ENCODE measurements around the gene IQCK. TPM values are rescaled to one million over a fixed set of nuclear protein-coding genes. Genes with fewer than 3 reads are reported as not detected.
A peak's percentile ranks its signal among the peaks of the same experiment; 100 is the strongest.

Gene IQCK
- total and polyA plus RNA-seq, 3 donors from 2014 or later: 77.8 to 102 (median 91.3) TPM

DNA sequence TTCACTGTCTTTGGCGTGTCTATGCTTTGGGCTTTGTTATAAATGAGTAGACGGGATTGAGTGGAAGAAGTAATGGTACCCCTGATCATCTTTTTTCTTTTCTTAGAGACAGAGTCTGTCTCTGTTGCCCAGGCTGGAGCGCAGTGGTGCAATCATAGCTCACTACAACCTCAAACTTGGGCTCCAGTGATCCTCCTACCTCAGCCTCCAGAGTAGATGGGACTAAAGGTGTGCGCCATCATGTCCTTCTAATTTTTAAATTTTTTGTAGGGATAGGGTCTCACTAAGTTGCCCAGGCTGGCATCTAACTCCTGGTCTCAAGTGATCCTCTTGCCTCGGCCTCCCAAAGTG lies 181.5 kb downstream of the IQCK start:
- DNase-seq: no peak
- H3K4me3 ChIP-seq: no peak overlapping the region
- no peaks in the 10 kb centered on the region for H3K36me3 ChIP-seq (ENCODE audit: low read depth, missing control alignments)
- H3K27ac ChIP-seq: no peak overlapping the region
- no peaks in the 10 kb centered on the region for H3K27me3 ChIP-seq
- no peaks in the 10 kb centered on the region for H3K9me3 ChIP-seq
- intact Hi-C loops (cut with DNase I; ENCODE audit: low total_unique reads): no loop called here
- no peak for TF ChIP-seq POLR2A (IDR thresholded peaks at IDR 0.05)
- TF ChIP-seq, protein P1, sequence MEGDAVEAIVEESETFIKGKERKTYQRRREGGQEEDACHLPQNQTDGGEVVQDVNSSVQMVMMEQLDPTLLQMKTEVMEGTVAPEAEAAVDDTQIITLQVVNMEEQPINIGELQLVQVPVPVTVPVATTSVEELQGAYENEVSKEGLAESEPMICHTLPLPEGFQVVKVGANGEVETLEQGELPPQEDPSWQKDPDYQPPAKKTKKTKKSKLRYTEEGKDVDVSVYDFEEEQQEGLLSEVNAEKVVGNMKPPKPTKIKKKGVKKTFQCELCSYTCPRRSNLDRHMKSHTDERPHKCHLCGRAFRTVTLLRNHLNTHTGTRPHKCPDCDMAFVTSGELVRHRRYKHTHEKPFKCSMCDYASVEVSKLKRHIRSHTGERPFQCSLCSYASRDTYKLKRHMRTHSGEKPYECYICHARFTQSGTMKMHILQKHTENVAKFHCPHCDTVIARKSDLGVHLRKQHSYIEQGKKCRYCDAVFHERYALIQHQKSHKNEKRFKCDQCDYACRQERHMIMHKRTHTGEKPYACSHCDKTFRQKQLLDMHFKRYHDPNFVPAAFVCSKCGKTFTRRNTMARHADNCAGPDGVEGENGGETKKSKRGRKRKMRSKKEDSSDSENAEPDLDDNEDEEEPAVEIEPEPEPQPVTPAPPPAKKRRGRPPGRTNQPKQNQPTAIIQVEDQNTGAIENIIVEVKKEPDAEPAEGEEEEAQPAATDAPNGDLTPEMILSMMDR (IDR thresholded peaks at IDR 0.05): no peak
- H3K4me1 ChIP-seq: no peaks in the 10 kb centered on the region
- 59 to 66% methylated on average over 5 of the region's 5 CpGs for WGBS, 2 donors

DNA sequence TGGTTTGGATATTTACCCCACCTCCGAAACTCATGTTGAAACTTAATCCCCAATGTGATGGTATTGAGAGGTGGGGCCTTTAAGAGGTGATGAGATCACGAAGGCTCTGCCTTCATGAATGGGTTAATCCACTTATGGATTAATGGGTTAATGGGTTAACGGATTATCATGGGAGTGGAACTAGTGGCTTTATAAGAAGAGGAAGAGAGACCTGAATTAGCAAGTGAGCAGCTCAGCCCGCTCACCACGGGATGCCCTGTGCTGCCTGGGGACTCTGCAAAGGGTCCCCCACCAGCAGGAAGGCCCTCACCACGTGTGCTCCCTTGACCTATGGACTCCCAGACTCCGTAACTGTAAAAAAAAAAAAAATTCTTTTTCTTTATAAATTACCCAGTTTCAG lies 183.1 kb downstream of the IQCK start:
- DNase-seq: no peak
- WGBS, 2 donors: 80 to 83% methylated on average over 7 of the region's 7 CpGs
- Histone ChIP-seq H3K27ac (no peak overlapping the region), H3K9me3 (no peaks in the 10 kb centered on the region), H3K4me1 (no peaks in the 10 kb centered on the region), H3K36me3 (ENCODE audit: low read depth, missing control alignments) (no peaks in the 10 kb centered on the region), H3K27me3 (no peaks in the 10 kb centered on the region), H3K4me3 (no peak overlapping the region)
- intact Hi-C loops (cut with DNase I; ENCODE audit: low total_unique reads): loop anchor here (10.0 kb wide), 1 partner anchor 484 kb away; no protein-coding TSS in a partner anchor
- TF ChIP-seq, protein P1 (IDR thresholded peaks at IDR 0.05): no peak
- TF ChIP-seq POLR2A (IDR thresholded peaks at IDR 0.05): no peak

DNA sequence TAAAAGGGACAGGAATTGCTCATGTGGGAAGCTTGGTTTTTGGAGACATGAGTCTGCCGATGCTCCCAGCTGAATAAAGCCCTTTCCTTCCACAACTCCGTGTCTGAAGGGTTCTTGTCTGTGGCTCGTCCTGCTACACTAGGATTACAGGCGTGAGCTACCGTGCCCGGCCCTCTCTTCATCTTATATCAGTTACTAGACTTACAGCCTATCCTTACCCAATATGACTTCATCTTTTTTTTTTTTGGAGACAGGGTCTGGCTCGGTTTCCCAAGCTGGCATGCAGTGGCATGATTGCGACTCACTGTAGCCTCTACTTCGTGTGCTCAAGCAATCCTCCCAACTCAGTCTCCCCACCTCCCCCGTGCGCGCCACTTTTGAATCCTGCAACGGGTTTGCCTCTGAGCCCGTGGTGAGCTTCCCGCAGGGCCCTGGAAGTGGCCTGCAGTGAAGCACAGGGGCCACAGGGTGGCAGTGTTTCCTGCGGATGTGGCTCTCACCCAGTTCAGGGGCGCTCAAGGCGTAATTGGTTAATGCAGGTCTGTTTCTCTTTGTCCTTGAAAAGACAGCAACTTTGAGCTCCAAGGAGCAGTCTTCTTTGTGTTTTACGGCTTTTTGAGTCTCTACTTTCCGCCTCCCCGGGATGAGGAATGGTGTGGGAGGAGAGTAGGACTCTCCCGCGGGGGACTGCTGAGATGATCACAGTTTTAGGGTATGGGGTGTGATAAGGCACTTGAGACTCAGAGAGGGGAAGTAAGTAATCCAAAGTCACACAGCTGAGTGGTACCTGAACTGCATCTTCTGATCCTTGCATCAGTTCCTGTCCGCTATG lies 189.3 kb downstream of the IQCK start:
- no peak for TF ChIP-seq POLR2A (IDR thresholded peaks at IDR 0.05)
- TF ChIP-seq, protein P1 (IDR thresholded peaks at IDR 0.05): peak; percentile 80 to 88 (median 86)
- peak overlapping the region in 1 of 2 donors; percentile 20 for H3K4me3 ChIP-seq
- no peak overlapping the region for H3K27ac ChIP-seq
- intact Hi-C loops (cut with DNase I; ENCODE audit: low total_unique reads): loop anchor here (10.0 kb wide), 1 partner anchor 477 kb away; no protein-coding TSS in a partner anchor
- DNase-seq: peak; percentile 79
- WGBS, 2 donors: 17 to 19% methylated on average over 24 of the region's 24 CpGs
- H3K36me3 ChIP-seq (ENCODE audit: low read depth, missing control alignments): no peaks in the 10 kb centered on the region
- H3K27me3 ChIP-seq: no peaks in the 10 kb centered on the region
- H3K9me3 ChIP-seq: no peaks in the 10 kb centered on the region
- no peaks in the 10 kb centered on the region for H3K4me1 ChIP-seq

Small RNAs within 50 kb of the gene (small RNA-seq; reads per million reads assigned to genes)
- 0 reads per million in 2 donors for gene LARP7P2

Other genes starting within 250 kb of the IQCK start
- gene GDE1, start 196.2 kb upstream of the IQCK start, total RNA-seq: 10 to 100 TPM; 42.4 to 44.1 TPM
- 54.6 TPM for gene GDE1, start 196.2 kb upstream of the IQCK start, polyA plus RNA-seq (ENCODE audit: insufficient read depth, low read depth, low replicate concordance)
- gene CCP110, start 194.3 kb upstream of the IQCK start, total RNA-seq: 10 to 100 TPM; 31.0 to 54.2 TPM
- 55.7 TPM for gene CCP110, start 194.3 kb upstream of the IQCK start, polyA plus RNA-seq (ENCODE audit: insufficient read depth, low read depth, low replicate concordance)
- gene VPS35L, start 162.6 kb upstream of the IQCK start, total RNA-seq: 10 to 100 TPM; 76.1 to 88.9 TPM
- 80.5 TPM for gene VPS35L, start 162.6 kb upstream of the IQCK start, polyA plus RNA-seq (ENCODE audit: insufficient read depth, low read depth, low replicate concordance)
- 10 to 100 TPM; 25.3 to 26.8 TPM for gene KNOP1, start within 50 bp of the IQCK start, total RNA-seq
- gene KNOP1, start within 50 bp of the IQCK start, polyA plus RNA-seq (ENCODE audit: insufficient read depth, low read depth, low replicate concordance): 22.4 TPM
- gene GPRC5B, start 166.6 kb downstream of the IQCK start, total RNA-seq: 100 to 1,000 TPM; 195 to 303 TPM
- gene GPRC5B, start 166.6 kb downstream of the IQCK start, polyA plus RNA-seq (ENCODE audit: insufficient read depth, low read depth, low replicate concordance): 144 TPM

Measured in testis (tissue), 3 donors.